Measurements from ENCODE around the gene MIER2. TPM values are rescaled to one million over a fixed set of nuclear protein-coding genes. Genes with fewer than 3 reads are reported as not detected.
"Not testable (repeated sequence)": the region's sequence is repeated elsewhere in the genome, so short reads cannot be mapped to it uniquely, and the experiment has no call there.

MIER2 gene
- polyA plus RNA-seq, 2 donors, result 13.0 to 13.9 TPM

DNA sequence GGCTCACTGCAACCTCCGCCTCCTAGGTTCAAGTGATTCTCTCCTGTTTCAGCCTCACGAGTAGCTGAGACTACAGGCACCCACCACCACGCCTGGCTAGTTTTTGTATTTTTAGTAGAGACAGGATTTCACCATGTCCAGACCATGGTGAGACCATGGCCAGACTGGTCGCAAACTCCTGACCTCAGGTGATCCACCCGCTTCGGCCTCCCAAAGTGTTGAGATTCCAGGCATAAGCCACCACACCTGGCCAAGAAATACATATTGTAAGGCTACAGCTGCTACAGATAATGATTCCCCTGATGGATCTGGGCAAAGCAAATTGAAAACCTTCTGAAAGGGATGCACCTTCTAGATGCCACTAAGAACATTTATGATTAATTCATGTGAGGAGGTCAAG, 71.2 kb downstream of the MIER2 start:
- Histone ChIP-seq H3K4me1 (ENCODE audit: control insufficient read depth in 2 of 2, insufficient read depth in 2 of 2, low read length in 1 of 2) (no peaks in the 10 kb centered on the region), H3K27ac (ENCODE audit: low read depth in 2 of 2, low read length in 1 of 2) (no peak overlapping the region), H3K27me3 (ENCODE audit: control insufficient read depth in 1 of 2, insufficient read depth in 2 of 2, low read length in 2 of 2) (no peaks in the 10 kb centered on the region), H3K9me3 (ENCODE audit: control insufficient read depth in 2 of 2, insufficient read depth in 1 of 2, low read depth in 1 of 2, low read length in 1 of 2) (no peaks in the 10 kb centered on the region), H3K36me3 (ENCODE audit: control insufficient read depth in 2 of 2, insufficient read depth in 2 of 2, low read length in 1 of 2) (no peaks in the 10 kb centered on the region), H3K4me3 (ENCODE audit: low read depth in 1 of 2, low read length in 2 of 2) (no peak overlapping the region)
- WGBS, 2 donors, result 87 to 88% methylated on average over 6 of the region's 6 CpGs

DNA sequence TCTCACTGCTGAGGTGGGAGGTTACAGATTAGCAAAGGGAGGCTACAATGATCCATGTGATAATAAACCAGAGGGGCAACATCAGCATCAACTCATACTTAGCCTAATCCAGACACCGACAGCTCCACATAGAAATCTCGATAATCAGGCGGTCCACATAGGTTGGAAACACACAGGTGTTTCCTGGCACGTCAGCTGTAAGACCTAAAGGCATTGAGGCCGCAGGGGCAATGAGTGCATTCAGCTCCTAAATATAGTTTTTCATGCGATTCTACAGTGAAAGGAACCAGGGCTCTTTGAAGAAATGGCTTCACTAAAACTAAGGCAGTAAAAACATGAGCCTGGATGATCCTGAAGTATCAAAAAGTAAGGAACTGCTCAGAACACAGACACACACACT, 72.7 kb downstream of the MIER2 start:
- no peaks in the 10 kb centered on the region for H3K36me3 ChIP-seq (ENCODE audit: control insufficient read depth in 2 of 2, insufficient read depth in 2 of 2, low read length in 1 of 2)
- WGBS, 2 donors, result 55 to 63% methylated on average over 6 of the region's 6 CpGs
- H3K9me3 ChIP-seq (ENCODE audit: control insufficient read depth in 2 of 2, insufficient read depth in 1 of 2, low read depth in 1 of 2, low read length in 1 of 2), result no peaks in the 10 kb centered on the region
- no peaks in the 10 kb centered on the region for H3K27me3 ChIP-seq (ENCODE audit: control insufficient read depth in 1 of 2, insufficient read depth in 2 of 2, low read length in 2 of 2)
- H3K4me3 ChIP-seq (ENCODE audit: low read depth in 1 of 2, low read length in 2 of 2), result no peak overlapping the region
- H3K4me1 ChIP-seq (ENCODE audit: control insufficient read depth in 2 of 2, insufficient read depth in 2 of 2, low read length in 1 of 2), result peaks cover 0 to 2% of the 10 kb centered on the region in 2 donors
- H3K27ac ChIP-seq (ENCODE audit: low read depth in 2 of 2, low read length in 1 of 2), result no peak overlapping the region

DNA sequence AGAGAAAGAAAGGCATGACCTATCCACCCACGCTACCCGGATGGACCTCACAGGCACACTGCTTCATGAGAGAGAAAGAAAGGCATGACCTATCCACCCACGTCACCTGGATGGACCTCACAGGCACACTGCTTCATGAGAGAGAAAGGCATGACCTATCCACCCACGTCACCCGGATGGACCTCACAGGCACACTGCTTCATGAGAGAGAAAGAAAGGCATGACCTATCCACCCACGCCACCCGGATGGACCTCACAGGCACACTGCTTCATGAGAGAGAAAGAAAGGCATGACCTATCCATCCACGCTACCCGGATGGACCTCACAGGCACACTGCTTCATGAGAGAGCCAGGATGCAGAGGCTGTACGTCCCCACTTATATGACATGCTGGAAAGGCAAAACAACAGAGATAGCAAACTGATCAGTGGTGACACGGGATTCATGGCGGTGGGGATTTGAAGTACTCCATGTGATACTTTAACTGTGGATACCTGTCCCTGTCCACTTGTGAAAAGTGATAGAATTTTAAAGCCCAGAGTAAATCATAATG, 73.8 kb downstream of the MIER2 start:
- 78 to 86% methylated on average over 8 to 12 of the region's 12 CpGs for WGBS, 2 donors
- H3K4me3 ChIP-seq (ENCODE audit: low read depth in 1 of 2, low read length in 2 of 2); H3K27ac ChIP-seq (ENCODE audit: low read depth in 2 of 2, low read length in 1 of 2); H3K27me3 ChIP-seq (ENCODE audit: control insufficient read depth in 1 of 2, insufficient read depth in 2 of 2, low read length in 2 of 2); H3K4me1 ChIP-seq (ENCODE audit: control insufficient read depth in 2 of 2, insufficient read depth in 2 of 2, low read length in 1 of 2); H3K36me3 ChIP-seq (ENCODE audit: control insufficient read depth in 2 of 2, insufficient read depth in 2 of 2, low read length in 1 of 2); H3K9me3 ChIP-seq (ENCODE audit: control insufficient read depth in 2 of 2, insufficient read depth in 1 of 2, low read depth in 1 of 2, low read length in 1 of 2): not testable (repeated sequence)

DNA sequence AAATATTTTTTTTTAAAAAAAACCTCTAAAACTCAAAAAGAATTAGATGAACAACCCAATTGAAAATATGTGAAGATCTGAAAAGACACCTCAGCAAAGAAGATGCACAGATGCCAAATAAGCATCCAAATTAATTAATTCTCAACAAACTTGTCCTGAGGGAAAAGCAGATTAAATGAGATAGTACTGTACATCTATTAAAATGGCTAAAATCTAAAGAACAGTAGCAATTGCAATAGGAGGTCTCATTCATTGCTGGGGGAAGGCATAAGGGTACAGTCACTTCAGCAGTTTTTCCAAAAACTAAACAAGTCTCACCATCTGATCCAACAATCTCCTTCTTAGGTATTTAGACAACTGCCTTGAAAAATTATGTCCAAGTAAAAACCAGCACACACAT, 75.4 kb downstream of the MIER2 start:
- Histone ChIP-seq H3K27ac (ENCODE audit: low read depth in 2 of 2, low read length in 1 of 2) (no peak overlapping the region), H3K27me3 (ENCODE audit: control insufficient read depth in 1 of 2, insufficient read depth in 2 of 2, low read length in 2 of 2) (peaks cover 0 to 2% of the 10 kb centered on the region in 2 donors), H3K4me1 (ENCODE audit: control insufficient read depth in 2 of 2, insufficient read depth in 2 of 2, low read length in 1 of 2) (peaks cover 0 to 2% of the 10 kb centered on the region in 2 donors), H3K36me3 (ENCODE audit: control insufficient read depth in 2 of 2, insufficient read depth in 2 of 2, low read length in 1 of 2) (no peaks in the 10 kb centered on the region), H3K4me3 (ENCODE audit: low read depth in 1 of 2, low read length in 2 of 2) (no peak overlapping the region), H3K9me3 (ENCODE audit: control insufficient read depth in 2 of 2, insufficient read depth in 1 of 2, low read depth in 1 of 2, low read length in 1 of 2) (no peaks in the 10 kb centered on the region)

DNA sequence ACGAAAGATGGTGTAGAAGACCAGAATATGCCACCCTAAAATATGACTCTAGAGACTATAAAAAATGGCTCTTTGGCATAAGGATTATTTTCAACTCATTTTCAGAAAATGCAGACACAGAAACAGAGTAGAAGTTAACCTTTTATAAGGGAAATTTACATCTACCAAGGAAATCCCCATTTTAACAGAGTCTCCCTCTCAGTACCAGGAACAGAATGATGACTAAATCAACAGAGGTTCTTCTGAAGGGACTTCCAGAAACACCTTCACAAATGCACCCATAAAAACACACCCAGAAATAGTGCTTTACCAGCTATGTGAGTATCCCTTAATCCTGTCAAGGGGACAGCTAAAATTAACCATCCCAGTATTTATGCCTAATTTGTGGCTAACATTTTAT, 82.5 kb downstream of the MIER2 start:
- no peak overlapping the region for H3K4me3 ChIP-seq (ENCODE audit: low read depth in 1 of 2, low read length in 2 of 2)
- H3K27me3 ChIP-seq (ENCODE audit: control insufficient read depth in 1 of 2, insufficient read depth in 2 of 2, low read length in 2 of 2), result peaks cover 0 to 2% of the 10 kb centered on the region in 2 donors
- H3K36me3 ChIP-seq (ENCODE audit: control insufficient read depth in 2 of 2, insufficient read depth in 2 of 2, low read length in 1 of 2), result no peaks in the 10 kb centered on the region
- peaks cover 0 to 2% of the 10 kb centered on the region in 2 donors for H3K4me1 ChIP-seq (ENCODE audit: control insufficient read depth in 2 of 2, insufficient read depth in 2 of 2, low read length in 1 of 2)
- no peaks in the 10 kb centered on the region for H3K9me3 ChIP-seq (ENCODE audit: control insufficient read depth in 2 of 2, insufficient read depth in 1 of 2, low read depth in 1 of 2, low read length in 1 of 2)
- no peak overlapping the region for H3K27ac ChIP-seq (ENCODE audit: low read depth in 2 of 2, low read length in 1 of 2)
- WGBS, 2 donors, result 84 to 91% methylated on average over 1 of the region's 1 CpG

DNA sequence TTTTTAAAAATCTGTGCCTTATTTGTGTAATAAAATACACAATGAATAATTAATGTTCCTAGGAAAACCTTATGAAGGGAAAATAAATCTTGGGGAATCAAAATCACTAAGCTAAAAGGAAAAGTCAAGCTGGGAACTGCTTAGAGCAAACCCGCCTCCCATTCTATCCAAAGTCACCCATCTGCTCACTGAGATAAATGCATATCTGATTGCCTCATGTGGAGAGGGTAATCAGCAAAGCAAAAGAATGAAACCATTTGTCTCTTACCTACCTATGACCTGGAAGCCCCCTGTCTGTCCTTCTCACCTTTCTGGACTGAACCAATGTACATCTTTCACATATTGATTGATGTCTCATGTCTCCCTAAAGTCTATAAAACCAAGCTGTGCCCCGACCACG, 87.8 kb downstream of the MIER2 start:
- H3K36me3 ChIP-seq (ENCODE audit: control insufficient read depth in 2 of 2, insufficient read depth in 2 of 2, low read length in 1 of 2); H3K9me3 ChIP-seq (ENCODE audit: control insufficient read depth in 2 of 2, insufficient read depth in 1 of 2, low read depth in 1 of 2, low read length in 1 of 2): not testable (repeated sequence)

More for the DNA sequence above, 87.8 kb downstream of the MIER2 start:
- WGBS, 2 donors, result 59 to 69% methylated on average over 3 of the region's 3 CpGs
- not testable (repeated sequence) for H3K4me3 ChIP-seq (ENCODE audit: low read depth in 1 of 2, low read length in 2 of 2); H3K4me1 ChIP-seq (ENCODE audit: control insufficient read depth in 2 of 2, insufficient read depth in 2 of 2, low read length in 1 of 2); H3K27me3 ChIP-seq (ENCODE audit: control insufficient read depth in 1 of 2, insufficient read depth in 2 of 2, low read length in 2 of 2); H3K27ac ChIP-seq (ENCODE audit: low read depth in 2 of 2, low read length in 1 of 2)

Other genes with a start within 250 kb of the MIER2 start
- gene OR4F17, start 237.7 kb downstream of the MIER2 start, polyA plus RNA-seq, result not detected
- gene PLPP2, start 53.4 kb downstream of the MIER2 start, polyA plus RNA-seq, result 10 to 100 TPM in 1 of 2 donors, 1 to 10 TPM in 1; 9.8 to 18.5 TPM
- gene C2CD4C, start 64.4 kb upstream of the MIER2 start, polyA plus RNA-seq, result under 1 TPM; 0.33 to 0.43 TPM
- 1 to 10 TPM; 3.0 to 5.3 TPM for gene SHC2, start 116.2 kb upstream of the MIER2 start, polyA plus RNA-seq
- 1 to 10 TPM in 1 of 2 donors, under 1 TPM in 1; 0.57 to 2.0 TPM for gene MADCAM1, start 151.7 kb upstream of the MIER2 start, polyA plus RNA-seq
- 10 to 100 TPM; 13.9 to 16.8 TPM for gene TPGS1, start 162.7 kb upstream of the MIER2 start, polyA plus RNA-seq
- 10 to 100 TPM; 45.2 to 68.7 TPM for gene CDC34, start 187.0 kb upstream of the MIER2 start, polyA plus RNA-seq
- 1 to 10 TPM in 1 of 2 donors, under 1 TPM in 1; 0.86 to 1.1 TPM for gene GZMM, start 199.3 kb upstream of the MIER2 start, polyA plus RNA-seq
- gene BSG, start 227.8 kb upstream of the MIER2 start, polyA plus RNA-seq, result 100 to 1,000 TPM; 189 to 210 TPM
- gene HCN2, start 245.1 kb upstream of the MIER2 start, polyA plus RNA-seq, result 1 to 10 TPM in 1 of 2 donors, under 1 TPM in 1; 0.65 to 1.4 TPM